ENCODE results near the gene ARL5C. TPM values are rescaled to one million over a fixed set of nuclear protein-coding genes. Genes with fewer than 3 reads are reported as not detected.
"Not testable (repeated sequence)": the region's sequence is repeated elsewhere in the genome, so short reads cannot be mapped to it uniquely, and the experiment has no call there.

ARL5C gene
- polyA plus RNA-seq, 1 donor (not counting 4 experiments of a cell fraction or from before 2014, with no cell fraction given), result not detected

DNA sequence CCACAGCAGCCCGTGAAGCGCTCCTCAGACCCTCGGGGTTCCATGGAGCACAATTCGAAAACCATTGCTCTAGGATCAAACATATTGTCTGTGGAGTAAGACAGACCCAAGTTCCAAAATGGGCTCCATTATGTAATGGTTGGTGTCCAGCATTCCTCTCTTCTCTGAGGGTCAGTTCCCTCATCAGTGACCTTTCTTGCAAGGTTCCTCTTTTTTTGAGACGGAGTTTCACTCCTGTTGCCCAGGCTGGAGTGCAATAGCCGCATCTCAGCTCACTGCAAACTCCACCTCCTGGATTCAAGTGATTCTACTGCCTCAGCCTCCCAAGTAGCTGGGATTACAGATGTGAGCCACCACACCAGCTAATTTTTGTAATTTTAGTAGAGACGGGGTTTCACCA is 43.0 kb downstream of the ARL5C start:
- Histone ChIP-seq H3K36me3 (ENCODE audit: control insufficient read depth in 2 of 2, extremely low read depth in 1 of 2, insufficient read depth in 2 of 2, low read length in 2 of 2) (no peaks in the 10 kb centered on the region), H3K27ac (ENCODE audit: control insufficient read depth, insufficient read depth, low read length) (no peak overlapping the region), H4K20me1 (ENCODE audit: control insufficient read depth, extremely low read depth, insufficient read depth, low read length) (no peaks in the 10 kb centered on the region), H3K79me2 (ENCODE audit: control insufficient read depth, insufficient read depth, low read length) (no peaks in the 10 kb centered on the region), H3K4me2 (ENCODE audit: control insufficient read depth, extremely low read depth, insufficient read depth, low read depth, low read length) (no peak overlapping the region), H2AFZ (ENCODE audit: control insufficient read depth, low read length) (no peak overlapping the region), H3K9me3 (ENCODE audit: control insufficient read depth, low read depth, low read length) (no peaks in the 10 kb centered on the region), H3K4me3 (ENCODE audit: control insufficient read depth in 2 of 3, extremely low read depth in 1 of 3, insufficient read depth in 2 of 3, low read depth in 1 of 3, low read length in 3 of 3) (no peak overlapping the region), H3K9me1 (ENCODE audit: control insufficient read depth, extremely low read depth, insufficient read depth, low read length) (no peaks in the 10 kb centered on the region), H3K27me3 (ENCODE audit: control insufficient read depth, extremely low read depth, insufficient read depth, low read length) (no peaks in the 10 kb centered on the region), H3K9ac (ENCODE audit: control insufficient read depth, extremely low read depth, insufficient read depth, low read length) (no peak overlapping the region), H3K4me1 (ENCODE audit: control insufficient read depth, extremely low read depth, insufficient read depth, low read length) (no peaks in the 10 kb centered on the region)
- DNase-seq (ENCODE audit: low read depth, low spot score), result no peak
- dilution Hi-C loops (cut with MboI; ENCODE audit: extremely low pct_ligation_motif_present, low sequenced_read_pairs), result no loop called here
- FAIRE-seq, result no peak
- TF ChIP-seq EZH2 (IDR thresholded peaks at IDR 0.05; ENCODE audit: low read length), result no peak

DNA sequence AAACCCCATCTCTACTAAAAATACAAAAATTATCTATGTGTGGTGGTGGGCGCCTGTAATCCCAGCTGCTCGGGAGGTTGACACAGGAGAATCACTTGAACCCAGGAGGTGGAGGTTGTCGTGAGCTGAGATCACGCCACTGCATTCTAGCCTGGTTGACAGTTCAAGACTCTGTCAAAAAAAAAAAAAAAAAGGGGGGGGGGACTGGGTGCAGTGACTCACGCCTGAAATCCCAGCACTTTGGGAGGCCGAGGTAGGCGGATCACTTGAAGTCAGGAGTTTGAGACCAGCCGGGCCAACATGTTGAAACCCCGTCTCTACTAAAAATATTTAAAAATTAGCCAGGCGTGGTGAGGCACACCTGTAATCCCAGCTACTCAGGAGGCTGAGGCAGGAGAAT is 44.0 kb downstream of the ARL5C start:
- H3K4me1 ChIP-seq (ENCODE audit: control insufficient read depth, extremely low read depth, insufficient read depth, low read length); H3K27me3 ChIP-seq (ENCODE audit: control insufficient read depth, extremely low read depth, insufficient read depth, low read length); H4K20me1 ChIP-seq (ENCODE audit: control insufficient read depth, extremely low read depth, insufficient read depth, low read length); DNase-seq (ENCODE audit: low read depth, low spot score); H3K4me2 ChIP-seq (ENCODE audit: control insufficient read depth, extremely low read depth, insufficient read depth, low read depth, low read length); H3K36me3 ChIP-seq (ENCODE audit: control insufficient read depth in 2 of 2, extremely low read depth in 1 of 2, insufficient read depth in 2 of 2, low read length in 2 of 2); H3K9me3 ChIP-seq (ENCODE audit: control insufficient read depth, low read depth, low read length); dilution Hi-C loops (cut with MboI; ENCODE audit: extremely low pct_ligation_motif_present, low sequenced_read_pairs); H3K27ac ChIP-seq (ENCODE audit: control insufficient read depth, insufficient read depth, low read length); FAIRE-seq; H3K79me2 ChIP-seq (ENCODE audit: control insufficient read depth, insufficient read depth, low read length); H2AFZ ChIP-seq (ENCODE audit: control insufficient read depth, low read length); H3K9ac ChIP-seq (ENCODE audit: control insufficient read depth, extremely low read depth, insufficient read depth, low read length); H3K9me1 ChIP-seq (ENCODE audit: control insufficient read depth, extremely low read depth, insufficient read depth, low read length); H3K4me3 ChIP-seq (ENCODE audit: control insufficient read depth in 2 of 3, extremely low read depth in 1 of 3, insufficient read depth in 2 of 3, low read depth in 1 of 3, low read length in 3 of 3): not testable (repeated sequence)

DNA sequence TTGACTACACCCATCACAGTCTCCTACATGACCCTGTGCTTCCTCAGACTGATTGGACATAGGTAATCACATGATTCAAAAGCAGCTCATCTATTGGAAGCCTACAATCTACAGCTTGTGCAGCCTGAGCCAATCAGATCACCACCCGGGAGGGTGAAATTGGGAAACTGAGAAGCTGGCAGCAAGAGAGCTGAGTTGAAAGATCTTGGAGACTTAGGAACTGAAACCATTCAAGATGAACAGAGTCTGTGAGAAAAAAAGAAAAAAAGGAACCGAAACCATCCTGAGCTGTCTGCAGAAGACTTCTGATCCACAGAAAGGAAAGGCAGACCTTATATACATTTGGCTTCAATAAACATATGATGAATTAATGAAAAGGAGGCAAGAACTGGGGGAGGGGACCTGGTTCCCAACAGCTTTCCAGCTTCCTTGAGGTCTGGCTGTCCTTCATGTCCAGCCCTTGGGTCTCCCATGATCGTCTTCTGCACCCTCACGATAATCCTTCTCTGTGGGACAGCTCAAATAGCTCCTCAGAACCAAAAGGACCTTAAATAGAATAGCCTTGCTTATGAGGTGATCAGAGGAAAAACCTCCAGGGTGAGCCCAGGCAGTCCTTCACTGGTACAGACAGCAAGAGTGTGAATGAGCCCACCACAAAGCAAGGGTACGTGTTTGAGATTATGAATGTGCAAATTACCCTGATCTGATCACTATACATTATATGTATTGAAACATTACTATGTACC is 47.1 kb downstream of the ARL5C start:
- Histone ChIP-seq H3K36me3 (ENCODE audit: control insufficient read depth in 2 of 2, extremely low read depth in 1 of 2, insufficient read depth in 2 of 2, low read length in 2 of 2) (no peaks in the 10 kb centered on the region), H3K9ac (ENCODE audit: control insufficient read depth, extremely low read depth, insufficient read depth, low read length) (no peak overlapping the region), H3K4me2 (ENCODE audit: control insufficient read depth, extremely low read depth, insufficient read depth, low read depth, low read length) (no peak overlapping the region), H3K4me3 (ENCODE audit: control insufficient read depth in 2 of 3, extremely low read depth in 1 of 3, insufficient read depth in 2 of 3, low read depth in 1 of 3, low read length in 3 of 3) (no peak overlapping the region), H3K9me3 (ENCODE audit: control insufficient read depth, low read depth, low read length) (no peaks in the 10 kb centered on the region), H3K4me1 (ENCODE audit: control insufficient read depth, extremely low read depth, insufficient read depth, low read length) (no peaks in the 10 kb centered on the region), H3K79me2 (ENCODE audit: control insufficient read depth, insufficient read depth, low read length) (no peaks in the 10 kb centered on the region), H3K27ac (ENCODE audit: control insufficient read depth, insufficient read depth, low read length) (no peak overlapping the region), H4K20me1 (ENCODE audit: control insufficient read depth, extremely low read depth, insufficient read depth, low read length) (no peaks in the 10 kb centered on the region), H3K27me3 (ENCODE audit: control insufficient read depth, extremely low read depth, insufficient read depth, low read length) (peaks cover 5% of the 10 kb centered on the region), H3K9me1 (ENCODE audit: control insufficient read depth, extremely low read depth, insufficient read depth, low read length) (no peaks in the 10 kb centered on the region), H2AFZ (ENCODE audit: control insufficient read depth, low read length) (no peak overlapping the region)
- DNase-seq (ENCODE audit: low read depth, low spot score), result no peak
- FAIRE-seq, result no peak
- dilution Hi-C loops (cut with MboI; ENCODE audit: extremely low pct_ligation_motif_present, low sequenced_read_pairs), result no loop called here
- TF ChIP-seq, protein P1, sequence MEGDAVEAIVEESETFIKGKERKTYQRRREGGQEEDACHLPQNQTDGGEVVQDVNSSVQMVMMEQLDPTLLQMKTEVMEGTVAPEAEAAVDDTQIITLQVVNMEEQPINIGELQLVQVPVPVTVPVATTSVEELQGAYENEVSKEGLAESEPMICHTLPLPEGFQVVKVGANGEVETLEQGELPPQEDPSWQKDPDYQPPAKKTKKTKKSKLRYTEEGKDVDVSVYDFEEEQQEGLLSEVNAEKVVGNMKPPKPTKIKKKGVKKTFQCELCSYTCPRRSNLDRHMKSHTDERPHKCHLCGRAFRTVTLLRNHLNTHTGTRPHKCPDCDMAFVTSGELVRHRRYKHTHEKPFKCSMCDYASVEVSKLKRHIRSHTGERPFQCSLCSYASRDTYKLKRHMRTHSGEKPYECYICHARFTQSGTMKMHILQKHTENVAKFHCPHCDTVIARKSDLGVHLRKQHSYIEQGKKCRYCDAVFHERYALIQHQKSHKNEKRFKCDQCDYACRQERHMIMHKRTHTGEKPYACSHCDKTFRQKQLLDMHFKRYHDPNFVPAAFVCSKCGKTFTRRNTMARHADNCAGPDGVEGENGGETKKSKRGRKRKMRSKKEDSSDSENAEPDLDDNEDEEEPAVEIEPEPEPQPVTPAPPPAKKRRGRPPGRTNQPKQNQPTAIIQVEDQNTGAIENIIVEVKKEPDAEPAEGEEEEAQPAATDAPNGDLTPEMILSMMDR (optimal IDR thresholded peaks at IDR 0.05 in 1 of 3, IDR thresholded peaks at IDR 0.05 in 1 of 3, conservative IDR thresholded peaks at IDR 0.05 in 1 of 3; ENCODE audit: extremely low read depth in 1 of 3, insufficient read depth in 2 of 3, low read length in 3 of 3), result no peak
- TF ChIP-seq EZH2 (IDR thresholded peaks at IDR 0.05; ENCODE audit: low read length), result no peak
